GM18507 (cell line): ENCODE measurements around the gene NBEA.
"Not testable (repeated sequence)": the region's sequence is repeated elsewhere in the genome, so short reads cannot be mapped to it uniquely, and the experiment has no call there.

Experiments
- DNase-seq: peaks from one replicate; pipeline ENCODE4 v3.0.0; 2011; ENCODE audit warnings: low read depth; ENCODE audit not compliant: insufficient read length; ENCODE audit errors: extremely low spot score
- FAIRE-seq: peaks from 2 replicates; lab custom pipeline; 2011; peaks lifted over from hg19 to GRCh38; lab: Jason Lieb, UNC

The NBEA gene

GRCh38 chr13:34944751-34945150 is 2.7 kb downstream of the NBEA start:
- no peak for DNase-seq
- FAIRE-seq, result peak; percentile 64

GRCh38 chr13:34951528-34951927 is 9.5 kb downstream of the NBEA start:
- FAIRE-seq, result no peak
- no peak for DNase-seq

- DNase-seq (no peak), FAIRE-seq (no peak)
Measured at GRCh38 chr13:34959489-34959888, 17.4 kb downstream of the NBEA start.

GRCh38 chr13:34964558-34964957 is 22.5 kb downstream of the NBEA start:
- no peak for FAIRE-seq

GRCh38 chr13:34967851-34968562 is 25.9 kb downstream of the NBEA start:
- FAIRE-seq (no peak), DNase-seq (no peak)

More at GRCh38 chr13:34964558-34964957, 22.5 kb downstream of the NBEA start:
- no peak for DNase-seq

GRCh38 chr13:34969539-34969938 is 27.5 kb downstream of the NBEA start:
- not testable (repeated sequence) for DNase-seq

GRCh38 chr13:34970961-34971360 is 28.9 kb downstream of the NBEA start:
- no peak for FAIRE-seq
- DNase-seq, result no peak

More at GRCh38 chr13:34969539-34969938, 27.5 kb downstream of the NBEA start:
- not testable (repeated sequence) for FAIRE-seq

- no peak for FAIRE-seq
Measured at GRCh38 chr13:34971473-34971872, 29.4 kb downstream of the NBEA start.

GRCh38 chr13:34985199-34985598 is 43.1 kb downstream of the NBEA start:
- FAIRE-seq, DNase-seq: not testable (repeated sequence)

More at GRCh38 chr13:34971473-34971872, 29.4 kb downstream of the NBEA start:
- no peak for DNase-seq

GRCh38 chr13:34988330-34988791 is 46.3 kb downstream of the NBEA start:
- FAIRE-seq (no peak), DNase-seq (no peak)

- DNase-seq (no peak), FAIRE-seq (no peak)
Measured at GRCh38 chr13:34990399-34991214, 48.5 kb downstream of the NBEA start.

- DNase-seq, result no peak
- FAIRE-seq, result no peak
Measured at GRCh38 chr13:34993470-34993869, 51.4 kb downstream of the NBEA start.

GRCh38 chr13:35003734-35004133 is 61.7 kb downstream of the NBEA start:
- not testable (repeated sequence) for FAIRE-seq

GRCh38 chr13:35005051-35005450 is 63.0 kb downstream of the NBEA start:
- DNase-seq (no peak), FAIRE-seq (no peak)

More at GRCh38 chr13:35003734-35004133, 61.7 kb downstream of the NBEA start:
- not testable (repeated sequence) for DNase-seq

- FAIRE-seq (no peak), DNase-seq (no peak)
Measured at GRCh38 chr13:35014606-35015213, 72.6 kb downstream of the NBEA start.

- DNase-seq (no peak), FAIRE-seq (no peak)
Measured at GRCh38 chr13:35016362-35017112, 74.5 kb downstream of the NBEA start.

GRCh38 chr13:35025314-35025713 is 83.2 kb downstream of the NBEA start:
- FAIRE-seq (no peak), DNase-seq (no peak)

- FAIRE-seq (no peak), DNase-seq (no peak)
Measured at GRCh38 chr13:35028338-35028867, 86.3 kb downstream of the NBEA start.

GRCh38 chr13:35039012-35039411 is 96.9 kb downstream of the NBEA start:
- DNase-seq (no peak), FAIRE-seq (no peak)
